Body of pancreas (tissue), 4 donors: ENCODE measurements around the gene YWHAQ. TPM values are rescaled to one million over a fixed set of nuclear protein-coding genes. Genes with fewer than 3 reads are reported as not detected.

ENCODE experiments used
- ATAC-seq: fragments of 150-250 bp; one replicate; pipeline ENCODE4 v1.9.1; 2016
- DNase-seq, 4 donors: peaks; one replicate each; pipeline ENCODE4 v3.0.0-alpha.2; 2019
- H3K27ac ChIP-seq, 4 donors: fragments of 200-600 bp; sonication (generic); 1 replicate in 3 of 4; 2 replicates in 1 of 4; pipeline versions ENCODE4 v1.5.1 to v1.6.1; 2016 to 2019; ENCODE audit warnings: mild to moderate bottlenecking in 1 of 4, mixed read lengths in 1 of 4, moderate library complexity in 1 of 4
- H3K27me3 ChIP-seq, 2 donors: fragments of 200-600 bp; sonication (generic); one replicate each; pipeline ENCODE4 v1.6.0; 2016; ENCODE audit warnings: mild to moderate bottlenecking in 1 of 2
- H3K36me3 ChIP-seq, 2 donors: fragments of 200-600 bp; sonication (generic); replicated peaks in 1 of 2; 2 replicates each; pipeline ENCODE4 v1.5.1; 2016; ENCODE audit warnings: low read depth in 2 of 2; ENCODE audit not compliant: insufficient read depth in 1 of 2
- H3K4me1 ChIP-seq: fragments of 200-600 bp; sonication (generic); one replicate; pipeline ENCODE4 v1.6.0; 2016
- H3K4me3 ChIP-seq, 2 donors: fragments of 200-600 bp; sonication (generic); 1 replicate in 1 of 2; 2 replicates in 1 of 2; pipeline ENCODE4 v1.5.1; 2016 to 2019
- H3K9me3 ChIP-seq, 3 donors: fragments of 200-600 bp; sonication (generic); 1 replicate in 2 of 3; 2 replicates in 1 of 3; pipeline ENCODE4 v1.5.1; 2016
- CTCF ChIP-seq, 7 experiments: fragments of 450-650 bp in 4 of 7; fragments of 200-600 bp in 3 of 7; sonication (generic) in 3 of 7; IDR thresholded peaks; one replicate each; pipeline ENCODE4 v1.5.1; 2016 to 2019; ENCODE audit warnings: antibody characterized with exemption in 7 of 7
- POLR2A ChIP-seq, 3 donors: fragments of 450-650 bp; IDR thresholded peaks; one replicate each; pipeline ENCODE4 v1.6.1; 2016; ENCODE audit warnings: antibody characterized with exemption in 3 of 3, mild to moderate bottlenecking in 2 of 3
- WGBS, 2 donors: methylation state at CpG; one replicate each; pipeline ENCODE4 v1.1.5; 2017; 5-methylcytosine and 5-hydroxymethylcytosine counted together
- intact Hi-C: fragments of 100-400 bp; cut with DNase I; formaldehyde crosslinking; loops from one replicate; pipeline ENCODE4 v1.15.1; 2023
- total RNA-seq, 2 donors: library from RNA; depleted of rRNA; stranded (reverse); fragments of >200 nt; gene quantifications; one replicate each; pipeline ENCODE4 v1.1.0, GENCODE V29; 2016

YWHAQ gene
- total RNA-seq, 2 donors from 2014 or later, result 69.2 to 132 TPM

DNA sequence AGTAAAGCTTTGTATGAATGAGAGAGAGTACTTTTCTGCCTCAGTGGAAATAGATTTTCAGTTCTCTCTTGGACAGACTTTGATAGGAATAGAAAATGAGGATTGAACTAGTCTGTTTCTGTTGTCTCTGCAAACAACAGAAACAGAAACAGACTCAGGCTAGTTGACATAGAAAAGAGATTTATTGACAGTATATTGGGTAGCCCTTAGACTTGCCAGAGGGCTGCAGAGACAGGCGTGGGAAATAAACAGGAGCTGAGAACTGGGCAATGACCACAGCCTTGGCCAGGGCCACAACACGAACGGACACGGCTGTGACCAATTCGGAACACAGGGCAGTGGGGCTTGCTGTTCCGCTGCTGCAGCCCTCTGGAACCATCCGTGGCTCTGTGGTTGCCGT lies 30.5 kb upstream of the YWHAQ start:
- Histone ChIP-seq H3K4me1 (peaks cover 6% of the 10 kb centered on the region), H3K27me3 (no peaks in the 10 kb centered on the region), H3K27ac (no peak overlapping the region), H3K9me3 (no peaks in the 10 kb centered on the region), H3K4me3 (no peak overlapping the region), H3K36me3 (no peaks in the 10 kb centered on the region)
- no peak for ATAC-seq
- 52 to 58% methylated on average over 7 to 8 of the region's 8 CpGs for WGBS, 2 donors
- TF ChIP-seq POLR2A (IDR thresholded peaks at IDR 0.05) (no peak), CTCF (IDR thresholded peaks at IDR 0.05) (no peak)
- intact Hi-C loops, result no loop called here
- DNase-seq, result no peak

GRCh38 chr2:9660781-9661180 lies 30.0 kb upstream of the YWHAQ start:
- intact Hi-C loops, result no loop called here
- no peak for TF ChIP-seq CTCF (IDR thresholded peaks at IDR 0.05)
- TF ChIP-seq POLR2A (IDR thresholded peaks at IDR 0.05), result no peak
- Histone ChIP-seq H3K27ac (no peak overlapping the region), H3K9me3 (no peaks in the 10 kb centered on the region), H3K36me3 (no peaks in the 10 kb centered on the region), H3K27me3 (no peaks in the 10 kb centered on the region), H3K4me3 (no peak overlapping the region), H3K4me1 (peaks cover 6% of the 10 kb centered on the region)
- 81 to 86% methylated on average over 7 of the region's 7 CpGs for WGBS, 2 donors
- DNase-seq (no peak), ATAC-seq (no peak)

- no peak for DNase-seq
- WGBS, 2 donors, result 79 to 82% methylated on average over 15 of the region's 15 CpGs
- intact Hi-C loops, result no loop called here
- TF ChIP-seq CTCF (IDR thresholded peaks at IDR 0.05) (no peak), POLR2A (IDR thresholded peaks at IDR 0.05) (no peak)
- ATAC-seq, result no peak
- Histone ChIP-seq H3K36me3 (no peaks in the 10 kb centered on the region), H3K27ac (no peak overlapping the region), H3K4me1 (peaks cover 6% of the 10 kb centered on the region), H3K27me3 (no peaks in the 10 kb centered on the region), H3K9me3 (no peaks in the 10 kb centered on the region), H3K4me3 (no peak overlapping the region)
Observed at GRCh38 chr2:9660154-9660553, 29.4 kb upstream of the YWHAQ start.

DNA sequence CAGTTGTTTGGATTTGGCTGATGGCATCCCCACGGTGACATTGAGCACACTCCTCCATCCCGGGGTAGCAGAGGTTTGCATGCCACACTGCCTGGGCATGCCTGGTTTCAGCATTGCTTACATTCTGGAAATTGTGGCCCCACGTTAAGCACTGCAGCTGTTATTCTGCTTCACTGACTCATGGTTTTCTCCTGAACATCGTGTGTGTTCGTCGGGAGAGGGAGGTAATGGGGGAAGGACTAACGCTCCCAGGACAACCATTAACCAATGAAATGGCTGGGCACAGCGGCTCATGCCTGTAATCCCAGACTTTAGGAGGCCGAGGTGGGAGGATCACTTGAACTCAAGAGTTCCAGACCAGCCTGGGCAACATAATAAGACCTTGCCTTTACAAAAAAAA lies 28.2 kb upstream of the YWHAQ start:
- H3K9me3 ChIP-seq, result no peaks in the 10 kb centered on the region
- no peak overlapping the region for H3K4me3 ChIP-seq
- DNase-seq, result no peak
- intact Hi-C loops, result no loop called here
- H3K27ac ChIP-seq, result no peak overlapping the region
- TF ChIP-seq POLR2A (IDR thresholded peaks at IDR 0.05) (no peak), CTCF (IDR thresholded peaks at IDR 0.05) (no peak)
- H3K27me3 ChIP-seq, result no peaks in the 10 kb centered on the region
- peaks cover 6% of the 10 kb centered on the region for H3K4me1 ChIP-seq
- WGBS, 2 donors, result 69 to 83% methylated on average over 9 of the region's 9 CpGs
- no peaks in the 10 kb centered on the region for H3K36me3 ChIP-seq
- no peak for ATAC-seq

DNA sequence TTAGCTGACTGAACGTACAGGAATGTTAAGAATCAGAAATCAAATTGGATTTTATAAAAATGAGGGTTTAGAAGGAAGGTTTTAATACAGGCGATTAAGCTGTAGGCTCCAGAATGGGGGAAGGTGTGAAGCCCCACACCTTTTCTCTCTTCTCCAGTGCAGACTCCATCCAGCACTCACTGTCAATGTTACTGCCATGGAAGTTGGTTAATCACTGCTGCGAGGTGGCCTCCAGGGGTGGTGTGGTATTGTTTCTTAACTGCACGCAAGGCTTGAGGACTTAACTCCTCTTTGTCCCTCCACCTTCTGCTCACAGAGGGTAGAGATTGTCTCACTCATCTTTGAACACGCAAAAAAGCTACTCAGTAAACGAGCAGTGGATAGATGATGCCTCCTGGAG lies 26.9 kb upstream of the YWHAQ start:
- DNase-seq, result no peak
- no peaks in the 10 kb centered on the region for H3K27me3 ChIP-seq
- intact Hi-C loops, result no loop called here
- 79% methylated on average over 6 of the region's 6 CpGs for WGBS, 2 donors
- TF ChIP-seq CTCF (IDR thresholded peaks at IDR 0.05) (no peak), POLR2A (IDR thresholded peaks at IDR 0.05) (no peak)
- ATAC-seq, result no peak
- H3K9me3 ChIP-seq, result no peaks in the 10 kb centered on the region
- no peaks in the 10 kb centered on the region for H3K36me3 ChIP-seq
- no peak overlapping the region for H3K4me3 ChIP-seq
- H3K4me1 ChIP-seq, result peaks cover 6% of the 10 kb centered on the region
- no peak overlapping the region for H3K27ac ChIP-seq
